HAP-1 (cell line): ENCODE data around the gene CD72.
"Not testable (repeated sequence)": the region's sequence is repeated elsewhere in the genome, so short reads cannot be mapped to it uniquely, and the experiment has no call there.

Source experiments
- DNase-seq, 2 experiments: peaks; one replicate each; pipeline ENCODE4 v3.0.0-alpha.2; 2016 to 2020; ENCODE audit warnings: low spot score in 2 of 2
- H3K27me3 ChIP-seq: fragments of 250-450 bp; sonication (Bioruptor Pico); 2 replicates; pipeline ENCODE4 v1.5.1; 2020; ENCODE audit warnings: low read depth, mild to moderate bottlenecking, moderate library complexity
- H3K36me3 ChIP-seq: fragments of 250-450 bp; sonication (Bioruptor Pico); replicated peaks from 2 replicates; pipeline ENCODE4 v1.5.1; 2020; ENCODE audit warnings: mild to moderate bottlenecking
- H3K4me1 ChIP-seq: fragments of 250-450 bp; sonication (Bioruptor Pico); 2 replicates; pipeline ENCODE4 v1.5.1; 2020; ENCODE audit warnings: mild to moderate bottlenecking
- H3K4me3 ChIP-seq: fragments of 250-450 bp; sonication (Bioruptor Pico); 2 replicates; pipeline ENCODE4 v1.5.1; 2020; ENCODE audit warnings: mild to moderate bottlenecking, moderate library complexity
- H3K9me3 ChIP-seq: fragments of 250-450 bp; sonication (Bioruptor Pico); 2 replicates; pipeline ENCODE4 v1.5.1; 2020; ENCODE audit warnings: mild to moderate bottlenecking, moderate library complexity
- in situ Hi-C: fragments of 300-500 bp; cut with MboI; formaldehyde crosslinking; loops from 3 replicates; pipeline ENCODE4 v1.14.3; 2020; ENCODE audit warnings: low sequenced_read_pairs, inconsistent platforms, mixed read lengths

CD72 gene

DNA sequence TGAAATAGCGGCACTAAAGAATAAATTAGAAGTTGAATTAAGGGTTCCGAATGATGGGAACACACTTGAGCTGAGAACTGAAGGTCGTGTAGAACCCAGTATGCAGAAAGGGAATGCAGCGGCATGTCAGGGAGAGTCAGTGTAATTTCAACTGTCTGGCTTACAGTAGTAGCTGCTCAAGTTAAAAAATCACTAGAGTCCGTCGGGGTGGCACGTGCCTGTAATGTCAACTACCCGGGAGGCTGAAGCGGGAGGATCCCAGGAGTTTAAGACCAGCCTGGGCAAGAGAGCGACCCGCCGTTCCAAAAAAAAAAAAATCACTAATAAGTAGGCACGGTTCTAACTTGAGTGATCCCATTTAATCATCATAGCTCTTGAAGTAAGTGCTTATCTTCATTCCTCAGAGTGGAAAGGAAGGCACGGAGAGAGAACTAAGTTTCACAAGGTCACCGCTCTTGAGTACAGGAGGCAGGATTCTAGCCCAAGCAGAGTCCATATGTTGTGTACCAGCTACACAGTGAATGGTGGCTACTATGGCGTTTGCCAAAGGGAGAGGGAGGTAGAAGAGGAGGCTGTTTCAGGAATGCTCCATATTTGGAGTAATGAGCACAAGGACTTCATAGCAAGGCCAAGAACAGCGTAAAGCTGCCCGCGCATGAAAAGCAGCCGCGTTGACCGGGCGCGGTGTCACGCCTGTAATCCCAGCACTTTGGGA, 38.8 kb upstream of the CD72 start:
- in situ Hi-C loops = no loop called here
- H3K4me3 ChIP-seq = peak overlapping the region; percentile 28
- no peaks in the 10 kb centered on the region for H3K27me3 ChIP-seq
- no peaks in the 10 kb centered on the region for H3K9me3 ChIP-seq
- peaks cover 10% of the 10 kb centered on the region for H3K4me1 ChIP-seq
- DNase-seq = peak in 1 of 2 experiments; percentile 7
- peaks cover 20% of the 10 kb centered on the region for H3K36me3 ChIP-seq

DNA sequence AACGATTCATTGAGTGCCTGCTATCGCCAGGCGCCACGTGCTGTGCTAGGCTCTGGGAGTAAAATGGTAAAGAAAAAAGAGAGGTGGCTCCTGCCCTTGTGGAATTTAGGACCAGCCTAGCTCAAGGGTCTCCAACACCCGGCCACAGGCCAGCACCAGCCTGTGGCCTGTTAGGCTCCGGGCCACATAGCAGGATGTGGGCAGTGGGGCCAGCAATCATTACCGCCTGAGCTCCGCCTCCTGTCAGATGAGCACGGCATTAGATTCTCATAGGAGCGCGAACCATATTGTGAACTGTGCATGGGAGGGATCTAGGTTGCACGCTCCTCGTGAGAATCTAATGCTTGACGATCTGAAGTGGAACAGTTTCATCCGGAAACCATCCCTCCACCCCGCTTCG, 38.1 kb upstream of the CD72 start:
- H3K9me3 ChIP-seq = no peaks in the 10 kb centered on the region
- H3K4me1 ChIP-seq = peaks cover 10% of the 10 kb centered on the region
- H3K4me3 ChIP-seq = no peak overlapping the region
- peaks cover 14% of the 10 kb centered on the region for H3K36me3 ChIP-seq
- in situ Hi-C loops = no loop called here
- DNase-seq = no peak
- H3K27me3 ChIP-seq = no peaks in the 10 kb centered on the region

GRCh38 chr9:35653611-35654010, 35.4 kb upstream of the CD72 start:
- Histone ChIP-seq H3K9me3 (no peaks in the 10 kb centered on the region), H3K27me3 (no peaks in the 10 kb centered on the region), H3K4me3 (no peak overlapping the region), H3K36me3 (no peaks in the 10 kb centered on the region), H3K4me1 (peaks cover 7% of the 10 kb centered on the region)
- DNase-seq = no peak
- in situ Hi-C loops = no loop called here

DNA sequence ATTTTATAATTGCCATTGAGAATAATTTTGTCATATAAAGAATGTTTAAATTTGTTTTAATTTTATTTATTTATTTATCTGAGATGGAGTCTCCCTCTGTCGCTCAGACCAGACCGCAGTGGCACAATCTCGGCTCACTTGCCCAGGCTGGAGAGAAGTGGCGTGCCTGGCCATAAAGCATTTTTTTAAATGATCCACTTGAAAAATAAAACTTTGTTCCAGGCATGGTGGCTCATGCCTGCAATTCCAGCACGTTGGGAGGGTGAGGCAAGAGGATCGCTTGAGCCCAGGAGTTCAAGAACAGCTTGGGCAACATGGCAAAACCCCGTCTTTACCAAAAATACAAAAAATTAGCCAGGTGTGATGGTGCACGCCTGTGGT, 34.6 kb upstream of the CD72 start:
- Histone ChIP-seq H3K4me1 (peaks cover 7% of the 10 kb centered on the region; the same call in 1 of the 2 replicates), H3K4me3 (no peak overlapping the region)
- no peak for DNase-seq

DNA sequence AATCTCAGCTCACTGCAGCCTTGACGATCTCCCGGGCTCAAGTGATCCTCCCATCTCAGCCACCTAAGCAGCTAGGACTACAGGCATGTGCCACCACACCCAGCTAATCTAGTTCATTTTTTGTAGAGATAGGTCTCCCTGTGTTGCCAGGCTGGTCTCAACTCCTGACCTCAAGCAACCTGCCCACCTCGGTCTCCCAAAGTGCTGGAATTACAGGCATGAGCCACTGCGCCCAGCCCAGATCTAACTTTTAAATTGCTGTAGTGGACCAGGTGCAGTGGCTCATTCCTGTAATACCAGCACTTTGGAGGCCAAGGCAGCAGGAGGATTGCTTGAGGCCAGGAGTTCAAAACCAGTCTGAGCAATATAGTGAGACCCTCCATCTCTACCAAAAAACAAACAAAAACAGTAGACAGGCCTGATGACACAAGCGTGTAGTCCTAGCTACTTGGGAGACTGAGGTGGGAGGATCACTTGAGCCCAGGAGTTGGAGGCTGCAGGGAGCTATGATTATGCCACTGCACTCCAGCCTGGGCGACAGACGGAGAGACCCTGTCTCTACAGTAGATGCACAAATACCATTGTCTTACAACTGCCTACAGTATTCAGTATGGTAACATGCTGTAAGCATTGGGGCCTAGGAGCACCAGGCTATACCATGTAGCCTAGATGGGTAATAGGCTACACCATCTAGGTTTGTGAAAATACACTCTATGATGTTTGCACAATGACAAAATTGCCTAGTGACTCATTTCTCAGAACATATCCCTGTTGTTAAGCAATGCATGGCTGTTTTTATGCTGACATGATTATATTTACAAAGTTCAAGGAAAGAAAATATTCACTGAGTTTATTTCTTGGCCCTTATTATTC, 34.0 kb upstream of the CD72 start:
- no peak for DNase-seq
- H3K9me3 ChIP-seq = no peaks in the 10 kb centered on the region
- in situ Hi-C loops = no loop called here
- no peak overlapping the region for H3K4me3 ChIP-seq
- H3K4me1 ChIP-seq = peaks cover 5% of the 10 kb centered on the region; the same call in 1 of the 2 replicates
- H3K36me3 ChIP-seq = no peaks in the 10 kb centered on the region
- no peaks in the 10 kb centered on the region for H3K27me3 ChIP-seq

More for the DNA sequence above, 34.6 kb upstream of the CD72 start:
- H3K9me3 ChIP-seq = no peaks in the 10 kb centered on the region
- in situ Hi-C loops = no loop called here
- H3K36me3 ChIP-seq = no peaks in the 10 kb centered on the region
- H3K27me3 ChIP-seq = no peaks in the 10 kb centered on the region

DNA sequence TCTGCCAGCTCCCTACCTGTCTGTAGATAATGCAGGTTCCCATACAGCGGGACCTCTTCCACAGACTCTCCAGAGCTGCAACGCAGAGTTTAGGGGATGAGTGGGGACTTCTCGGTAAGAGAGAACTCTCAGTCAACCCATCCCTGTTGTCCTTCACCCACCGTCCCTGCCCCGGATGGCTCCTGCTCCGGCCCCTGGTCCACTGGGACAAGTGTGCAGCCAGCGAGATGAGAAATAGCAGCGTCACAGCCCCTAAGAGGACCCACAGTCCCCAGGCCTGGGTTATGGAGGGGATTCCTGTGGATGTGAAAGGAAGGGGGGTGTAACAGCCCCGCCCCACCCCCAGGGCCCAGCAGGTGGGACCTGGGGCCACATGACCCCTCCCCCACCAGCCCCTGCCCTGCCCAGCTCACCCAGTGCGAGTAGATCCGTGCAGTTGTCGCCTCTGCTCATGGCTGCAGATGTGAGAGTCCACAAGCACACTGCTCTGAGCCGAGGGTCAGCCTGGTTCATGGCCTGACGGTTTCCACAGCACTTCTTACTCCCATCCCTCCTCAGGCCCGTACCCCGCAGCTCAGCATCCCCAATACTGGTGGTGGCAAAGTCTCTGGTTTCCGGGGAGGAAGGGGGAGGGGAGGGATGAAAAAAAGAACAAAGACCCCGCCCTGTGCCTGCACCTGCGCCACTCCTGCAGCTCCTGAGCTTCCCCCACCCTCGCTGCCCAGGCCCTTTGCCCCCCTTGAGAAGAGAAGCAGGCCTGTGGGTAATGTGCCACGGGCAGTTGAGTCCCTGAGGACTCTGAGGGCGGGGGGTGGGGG, 32.3 kb upstream of the CD72 start, which contains the start of gene SIT1:
Gene SIT1, minus strand, starts transcription at position 591 of the 818 bp plus-strand sequence. Its CDS starts 78 bp downstream, at position 513.
- peaks cover 7% of the 10 kb centered on the region for H3K4me1 ChIP-seq
- no peaks in the 10 kb centered on the region for H3K36me3 ChIP-seq
- no peaks in the 10 kb centered on the region for H3K27me3 ChIP-seq
- H3K4me3 ChIP-seq = no peak within 1 kb of the TSS
- in situ Hi-C loops = no loop called here
- no peak for DNase-seq
- H3K9me3 ChIP-seq = no peaks in the 10 kb centered on the region

GRCh38 chr9:35649431-35650340, 31.5 kb upstream of the CD72 start:
- Histone ChIP-seq H3K4me3 (no peak overlapping the region), H3K9me3 (no peaks in the 10 kb centered on the region), H3K4me1 (peaks cover 9% of the 10 kb centered on the region), H3K27me3 (no peaks in the 10 kb centered on the region), H3K36me3 (no peaks in the 10 kb centered on the region)
- in situ Hi-C loops = no loop called here
- DNase-seq = no peak

- H3K27me3 ChIP-seq = no peaks in the 10 kb centered on the region
- in situ Hi-C loops = no loop called here
- peak overlapping the region; percentile 57 for H3K4me3 ChIP-seq
- no peaks in the 10 kb centered on the region for H3K36me3 ChIP-seq
- no peaks in the 10 kb centered on the region for H3K9me3 ChIP-seq
- DNase-seq = peak; percentile 89 to 95
- peaks cover 9% of the 10 kb centered on the region for H3K4me1 ChIP-seq
Measured at GRCh38 chr9:35646533-35647265, 28.5 kb upstream of the CD72 start.

- in situ Hi-C loops = no loop called here
Measured at GRCh38 chr9:35646153-35646532, 27.9 kb upstream of the CD72 start.

DNA sequence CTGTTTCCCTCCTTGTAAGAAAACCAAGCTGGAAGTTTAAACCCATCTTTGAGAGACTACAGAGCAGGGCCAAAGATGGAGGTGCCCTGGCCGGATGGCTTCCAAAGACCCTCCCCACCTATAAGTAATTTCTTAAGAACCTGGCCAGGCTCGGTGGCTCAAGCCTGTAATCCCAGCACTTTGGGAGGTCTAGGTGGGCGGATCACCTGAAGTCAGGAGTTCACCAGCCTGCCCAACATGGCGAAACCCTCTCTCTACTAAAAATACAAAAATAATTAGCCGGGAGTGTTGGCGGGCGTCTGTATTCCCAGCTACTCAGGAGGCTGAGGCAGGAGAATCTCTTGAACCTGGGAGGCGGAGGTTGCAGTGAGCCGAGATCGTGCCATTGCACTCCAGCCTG, 27.5 kb upstream of the CD72 start:
- H3K27me3 ChIP-seq, H3K4me1 ChIP-seq, DNase-seq, H3K36me3 ChIP-seq, in situ Hi-C loops, H3K9me3 ChIP-seq: not testable (repeated sequence)
- H3K4me3 ChIP-seq = peak overlapping the region; percentile 57

More at GRCh38 chr9:35646153-35646532, 27.9 kb upstream of the CD72 start:
- no peaks in the 10 kb centered on the region for H3K9me3 ChIP-seq
- H3K36me3 ChIP-seq = no peaks in the 10 kb centered on the region
- peaks cover 9% of the 10 kb centered on the region for H3K4me1 ChIP-seq
- no peak for DNase-seq
- H3K27me3 ChIP-seq = no peaks in the 10 kb centered on the region
- H3K4me3 ChIP-seq = peak overlapping the region; percentile 57

DNA sequence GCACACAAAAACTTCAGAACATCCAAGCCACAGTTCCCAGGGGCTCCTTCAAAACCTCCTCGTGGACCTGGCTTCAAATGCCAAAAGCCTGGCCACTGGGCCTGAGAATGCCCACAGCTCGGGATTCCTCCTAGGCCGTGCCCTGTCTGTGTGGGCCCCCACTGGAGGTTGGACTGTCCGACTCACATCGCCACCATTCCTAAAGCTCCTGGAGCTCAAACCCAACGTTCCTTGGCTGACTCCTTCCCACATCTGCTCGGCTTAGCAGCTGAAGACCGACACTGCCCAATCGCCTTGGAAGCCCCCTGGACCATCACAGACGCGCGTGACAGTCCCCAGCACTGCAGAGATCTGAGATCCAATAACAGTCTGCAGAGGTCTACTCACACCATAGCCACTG, 24.8 kb upstream of the CD72 start:
- in situ Hi-C loops = no loop called here
- DNase-seq = no peak
- no peaks in the 10 kb centered on the region for H3K9me3 ChIP-seq
- H3K36me3 ChIP-seq = no peaks in the 10 kb centered on the region
- H3K4me1 ChIP-seq = peaks cover 9% of the 10 kb centered on the region
- H3K27me3 ChIP-seq = no peaks in the 10 kb centered on the region
- no peak overlapping the region for H3K4me3 ChIP-seq

DNA sequence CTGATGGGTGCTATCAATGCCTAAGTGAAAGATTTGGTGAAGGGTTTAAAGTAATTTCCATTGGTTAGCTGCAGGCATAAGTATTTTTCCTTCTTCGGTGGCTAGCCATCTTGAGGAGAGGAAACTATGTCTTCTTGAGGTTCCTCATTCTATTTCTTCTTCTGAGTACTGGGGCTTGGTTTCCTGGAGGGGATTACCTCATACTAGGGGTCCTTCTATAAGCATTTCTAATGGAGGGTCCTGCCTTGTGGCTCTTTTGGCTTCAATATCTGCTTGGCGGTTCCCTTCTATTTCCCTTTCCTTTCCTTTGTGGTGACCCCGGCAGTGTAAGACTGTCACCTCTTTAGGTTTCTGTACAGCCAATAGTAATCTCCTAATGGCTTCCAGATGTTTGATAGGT, 23.3 kb upstream of the CD72 start:
- H3K27me3 ChIP-seq, in situ Hi-C loops, H3K36me3 ChIP-seq, H3K4me1 ChIP-seq, DNase-seq, H3K9me3 ChIP-seq, H3K4me3 ChIP-seq: not testable (repeated sequence)
